SK-N-SH (cell line): ENCODE data around the gene CYP46A1.

ENCODE experiments used
- EP300 ChIP-seq, 2 experiments: IDR thresholded peaks; 2 replicates each; pipeline versions ENCODE4 v1.4.0 to v1.6.1; 2012; ENCODE audit warnings: borderline replicate concordance in 1 of 2, low read depth in 1 of 2, low read length in 1 of 2
- EZH2phosphoT487 ChIP-seq: fragments of 200-600 bp; sonication (generic); IDR thresholded peaks from 2 replicates; pipeline ENCODE4 v1.6.1; 2017; ENCODE audit warnings: low read depth, mixed run types, mild to moderate bottlenecking, antibody characterized with exemption, moderate library complexity, borderline replicate concordance
- FOXJ3 ChIP-seq: sonication (generic); formaldehyde crosslinking; IDR thresholded peaks from 2 replicates; pipeline ENCODE4 v1.5.1; 2020; ENCODE audit warnings: mild to moderate bottlenecking, missing genetic modification reagents
- GATA2 ChIP-seq: sonication (generic); formaldehyde crosslinking; IDR thresholded peaks from 2 replicates; pipeline ENCODE4 v1.5.0; 2020; ENCODE audit warnings: mild to moderate bottlenecking, missing genetic modification reagents
- POLR2AphosphoS5 ChIP-seq: IDR thresholded peaks from 2 replicates; pipeline ENCODE4 v1.6.1; 2012; ENCODE audit warnings: low read depth, low read length
- RFX5 ChIP-seq: IDR thresholded peaks from 2 replicates; pipeline ENCODE4 v1.6.1; 2012; ENCODE audit warnings: mild to moderate bottlenecking, improper control_type of control experiment, low read length
- RXRA ChIP-seq: IDR thresholded peaks from 2 replicates; pipeline ENCODE4 v1.4.0; 2012; ENCODE audit warnings: low read depth, mild to moderate bottlenecking, borderline replicate concordance
- SIN3A ChIP-seq: IDR thresholded peaks from 2 replicates; pipeline ENCODE4 v1.6.1; 2012; ENCODE audit warnings: low read depth, mild to moderate bottlenecking, low read length, moderate library complexity, borderline replicate concordance
- SMC3 ChIP-seq: IDR thresholded peaks from 2 replicates; pipeline ENCODE4 v1.6.1; 2012; ENCODE audit warnings: low read depth, low read length, improper control_type of control experiment
- YY1 ChIP-seq: IDR thresholded peaks from 2 replicates; pipeline ENCODE4 v1.4.0; 2012; ENCODE audit warnings: low read depth, mild to moderate bottlenecking
- TF ChIP-seq, protein P1 (sequence below): fragments of 200-600 bp; sonication (generic); IDR thresholded peaks from 2 replicates; pipeline ENCODE4 v1.6.1; 2017; ENCODE audit warnings: antibody characterized with exemption, mild to moderate bottlenecking, moderate library complexity
- TF ChIP-seq, protein P2 (sequence below): fragments of 150-350 bp; IDR thresholded peaks from 2 replicates; pipeline ENCODE4 v1.6.1; 2017; ENCODE audit warnings: antibody characterized with exemption, low read length, low read depth, borderline replicate concordance
- TF ChIP-seq, protein P3 (sequence below): IDR thresholded peaks from 2 replicates; pipeline ENCODE4 v1.4.0; 2012; ENCODE audit warnings: low read depth
- TF ChIP-seq, protein P4 (sequence below): IDR thresholded peaks from 2 replicates; pipeline ENCODE4 v1.6.1; 2012; ENCODE audit warnings: mild to moderate bottlenecking, low read depth, low read length, moderate library complexity

DNA sequence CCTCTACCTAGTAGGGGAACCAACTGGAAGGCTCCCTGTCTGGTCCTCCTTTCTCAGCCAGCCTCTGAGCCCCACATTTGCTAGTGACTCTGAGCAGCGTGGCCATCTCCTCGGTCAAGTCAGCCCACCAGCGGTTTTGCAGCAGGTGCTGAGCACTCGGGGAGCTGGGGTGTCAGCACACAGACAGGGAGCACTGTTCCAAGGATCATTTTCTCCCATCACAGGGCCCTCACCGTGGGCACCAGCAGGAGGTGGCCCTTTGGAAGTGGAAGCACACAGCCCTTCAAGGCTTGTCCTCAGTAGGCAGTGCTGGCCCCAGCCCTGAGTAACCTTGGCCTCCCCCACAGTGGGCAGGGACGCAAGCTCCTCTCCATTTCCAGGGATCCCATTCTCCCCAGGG is 85.0 kb downstream of the CYP46A1 start:
- TF ChIP-seq, protein P1, sequence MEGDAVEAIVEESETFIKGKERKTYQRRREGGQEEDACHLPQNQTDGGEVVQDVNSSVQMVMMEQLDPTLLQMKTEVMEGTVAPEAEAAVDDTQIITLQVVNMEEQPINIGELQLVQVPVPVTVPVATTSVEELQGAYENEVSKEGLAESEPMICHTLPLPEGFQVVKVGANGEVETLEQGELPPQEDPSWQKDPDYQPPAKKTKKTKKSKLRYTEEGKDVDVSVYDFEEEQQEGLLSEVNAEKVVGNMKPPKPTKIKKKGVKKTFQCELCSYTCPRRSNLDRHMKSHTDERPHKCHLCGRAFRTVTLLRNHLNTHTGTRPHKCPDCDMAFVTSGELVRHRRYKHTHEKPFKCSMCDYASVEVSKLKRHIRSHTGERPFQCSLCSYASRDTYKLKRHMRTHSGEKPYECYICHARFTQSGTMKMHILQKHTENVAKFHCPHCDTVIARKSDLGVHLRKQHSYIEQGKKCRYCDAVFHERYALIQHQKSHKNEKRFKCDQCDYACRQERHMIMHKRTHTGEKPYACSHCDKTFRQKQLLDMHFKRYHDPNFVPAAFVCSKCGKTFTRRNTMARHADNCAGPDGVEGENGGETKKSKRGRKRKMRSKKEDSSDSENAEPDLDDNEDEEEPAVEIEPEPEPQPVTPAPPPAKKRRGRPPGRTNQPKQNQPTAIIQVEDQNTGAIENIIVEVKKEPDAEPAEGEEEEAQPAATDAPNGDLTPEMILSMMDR = no peak
- no peak for TF ChIP-seq YY1
- TF ChIP-seq, protein P2, sequence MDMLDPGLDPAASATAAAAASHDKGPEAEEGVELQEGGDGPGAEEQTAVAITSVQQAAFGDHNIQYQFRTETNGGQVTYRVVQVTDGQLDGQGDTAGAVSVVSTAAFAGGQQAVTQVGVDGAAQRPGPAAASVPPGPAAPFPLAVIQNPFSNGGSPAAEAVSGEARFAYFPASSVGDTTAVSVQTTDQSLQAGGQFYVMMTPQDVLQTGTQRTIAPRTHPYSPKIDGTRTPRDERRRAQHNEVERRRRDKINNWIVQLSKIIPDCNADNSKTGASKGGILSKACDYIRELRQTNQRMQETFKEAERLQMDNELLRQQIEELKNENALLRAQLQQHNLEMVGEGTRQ = no peak
- TF ChIP-seq POLR2AphosphoS5 = no peak
- no peak for TF ChIP-seq RXRA
- TF ChIP-seq, protein P3, sequence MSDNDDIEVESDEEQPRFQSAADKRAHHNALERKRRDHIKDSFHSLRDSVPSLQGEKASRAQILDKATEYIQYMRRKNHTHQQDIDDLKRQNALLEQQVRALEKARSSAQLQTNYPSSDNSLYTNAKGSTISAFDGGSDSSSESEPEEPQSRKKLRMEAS = no peak
- no peak for TF ChIP-seq RFX5
- TF ChIP-seq, protein P4, sequence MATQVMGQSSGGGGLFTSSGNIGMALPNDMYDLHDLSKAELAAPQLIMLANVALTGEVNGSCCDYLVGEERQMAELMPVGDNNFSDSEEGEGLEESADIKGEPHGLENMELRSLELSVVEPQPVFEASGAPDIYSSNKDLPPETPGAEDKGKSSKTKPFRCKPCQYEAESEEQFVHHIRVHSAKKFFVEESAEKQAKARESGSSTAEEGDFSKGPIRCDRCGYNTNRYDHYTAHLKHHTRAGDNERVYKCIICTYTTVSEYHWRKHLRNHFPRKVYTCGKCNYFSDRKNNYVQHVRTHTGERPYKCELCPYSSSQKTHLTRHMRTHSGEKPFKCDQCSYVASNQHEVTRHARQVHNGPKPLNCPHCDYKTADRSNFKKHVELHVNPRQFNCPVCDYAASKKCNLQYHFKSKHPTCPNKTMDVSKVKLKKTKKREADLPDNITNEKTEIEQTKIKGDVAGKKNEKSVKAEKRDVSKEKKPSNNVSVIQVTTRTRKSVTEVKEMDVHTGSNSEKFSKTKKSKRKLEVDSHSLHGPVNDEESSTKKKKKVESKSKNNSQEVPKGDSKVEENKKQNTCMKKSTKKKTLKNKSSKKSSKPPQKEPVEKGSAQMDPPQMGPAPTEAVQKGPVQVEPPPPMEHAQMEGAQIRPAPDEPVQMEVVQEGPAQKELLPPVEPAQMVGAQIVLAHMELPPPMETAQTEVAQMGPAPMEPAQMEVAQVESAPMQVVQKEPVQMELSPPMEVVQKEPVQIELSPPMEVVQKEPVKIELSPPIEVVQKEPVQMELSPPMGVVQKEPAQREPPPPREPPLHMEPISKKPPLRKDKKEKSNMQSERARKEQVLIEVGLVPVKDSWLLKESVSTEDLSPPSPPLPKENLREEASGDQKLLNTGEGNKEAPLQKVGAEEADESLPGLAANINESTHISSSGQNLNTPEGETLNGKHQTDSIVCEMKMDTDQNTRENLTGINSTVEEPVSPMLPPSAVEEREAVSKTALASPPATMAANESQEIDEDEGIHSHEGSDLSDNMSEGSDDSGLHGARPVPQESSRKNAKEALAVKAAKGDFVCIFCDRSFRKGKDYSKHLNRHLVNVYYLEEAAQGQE = no peak
- no peak for TF ChIP-seq EP300 (IDR thresholded peaks at IDR 0.05; ENCODE audit: borderline replicate concordance in 1 of 2, low read depth in 1 of 2, low read length in 1 of 2)
- no peak for TF ChIP-seq EZH2phosphoT487
- no peak for TF ChIP-seq SIN3A
- TF ChIP-seq FOXJ3 (CRISPR knock-in tag) = no peak
- TF ChIP-seq GATA2 (CRISPR knock-in tag) = no peak
- no peak for TF ChIP-seq SMC3
